Lower lobe of right lung (tissue), 2 donors: ENCODE measurements around the gene GTF3A. TPM values are rescaled to one million over a fixed set of nuclear protein-coding genes. Genes with fewer than 3 reads are reported as not detected.

ENCODE experiments used
- ATAC-seq, 2 donors: fragments of 200-7000 bp; cut with Tn5 transposase; one replicate each; pipeline ENCODE4 v1.9.1; 2020 to 2022; ENCODE audit warnings: mild to moderate bottlenecking in 2 of 2, moderate library complexity in 2 of 2
- DNase-seq: peaks from one replicate; pipeline ENCODE4 v3.0.0-alpha.2; 2020
- H3K27ac ChIP-seq: fragments of 200-600 bp; one replicate; pipeline ENCODE4 v1.8.0; 2022
- H3K27me3 ChIP-seq: fragments of 200-600 bp; one replicate; pipeline ENCODE4 v1.8.0; 2022; ENCODE audit warnings: low read depth
- H3K36me3 ChIP-seq: fragments of 200-600 bp; one replicate; pipeline ENCODE4 v1.8.0; 2022; ENCODE audit warnings: mild to moderate bottlenecking
- H3K4me1 ChIP-seq: fragments of 200-600 bp; one replicate; pipeline ENCODE4 v1.8.0; 2022
- H3K4me3 ChIP-seq: fragments of 200-600 bp; one replicate; pipeline ENCODE4 v1.8.0; 2022; ENCODE audit warnings: mild to moderate bottlenecking
- H3K9me3 ChIP-seq: fragments of 200-600 bp; one replicate; pipeline ENCODE4 v1.8.0; 2022
- CTCF ChIP-seq: fragments of 200-600 bp; IDR thresholded peaks from one replicate; pipeline ENCODE4 v1.8.0; 2022; ENCODE audit warnings: antibody characterized with exemption, mild to moderate bottlenecking
- intact Hi-C: fragments of 100-400 bp; cut with DNase I; formaldehyde crosslinking; loops from one replicate; pipeline ENCODE4 v1.11.0; 2022
- total RNA-seq: library from RNA; stranded (reverse); fragmentation: NEBNext Ultra II Directional; extraction: Animal tissue kit (Norgen Biotek cat#: 25700); gene quantifications from one replicate; pipeline ENCODE4 v1.2.1, GENCODE V29; 2021
- donor health status: DM: no; HTN: yes; CAD: no; lungs with severe emphysema.

Gene GTF3A
- total RNA-seq, 1 donor from 2014 or later, result 83.0 TPM

GRCh38 chr13:27482983-27483382, 58.6 kb downstream of the GTF3A start:
- TF ChIP-seq CTCF, result no peak
- ATAC-seq (peak; percentile 83 to 89), DNase-seq (no peak)
- H3K4me1 ChIP-seq, result no peaks in the 10 kb centered on the region
- H3K27ac ChIP-seq, result peak overlapping the region; percentile 24
- H3K9me3 ChIP-seq, result no peaks in the 10 kb centered on the region
- intact Hi-C loops, result no loop called here
- no peak overlapping the region for H3K4me3 ChIP-seq
- H3K27me3 ChIP-seq, result peaks cover 6% of the 10 kb centered on the region
- no peaks in the 10 kb centered on the region for H3K36me3 ChIP-seq

- Histone ChIP-seq H3K4me3 (no peak overlapping the region), H3K9me3 (no peaks in the 10 kb centered on the region), H3K4me1 (no peaks in the 10 kb centered on the region), H3K27me3 (peaks cover 6% of the 10 kb centered on the region), H3K36me3 (no peaks in the 10 kb centered on the region), H3K27ac (no peak overlapping the region)
- ATAC-seq, result no peak
- TF ChIP-seq CTCF, result no peak
- intact Hi-C loops, result no loop called here
- no peak for DNase-seq
Measured at GRCh38 chr13:27483421-27483820, 59.0 kb downstream of the GTF3A start.

Other genes starting within 250 kb of the GTF3A start
- 903 TPM for gene RPL21, start 173.1 kb upstream of the GTF3A start, total RNA-seq
- 20.6 TPM for gene RASL11A, start 153.8 kb upstream of the GTF3A start, total RNA-seq
- 37.5 TPM for gene MTIF3, start 25.9 kb downstream of the GTF3A start, total RNA-seq
- 29.7 TPM for gene LNX2, start 195.9 kb downstream of the GTF3A start, total RNA-seq
- gene POLR1D, start 197.3 kb downstream of the GTF3A start, total RNA-seq, result 129 TPM